H1 (cell line): ENCODE results near the gene CLIP3. TPM values are rescaled to one million over a fixed set of nuclear protein-coding genes. Genes with fewer than 3 reads are reported as not detected.

Experiments used
- BACH1 ChIP-seq: IDR thresholded peaks from 2 replicates; pipeline ENCODE4 v1.6.1; 2012; ENCODE audit warnings: low read length, improper control_type of control experiment
- CHD7 ChIP-seq: fragments of 300-600 bp; sonication (generic); IDR thresholded peaks from 2 replicates; pipeline ENCODE4 v1.7.1; 2012; ENCODE audit warnings: low read length, moderate library complexity, mild to moderate bottlenecking, inconsistent platforms; ENCODE audit not compliant: insufficient replicate concordance
- PHF8 ChIP-seq: fragments of 200-600 bp; sonication (generic); conservative IDR thresholded peaks from 2 replicates; pipeline ENCODE4 v1.7.1; 2012; ENCODE audit warnings: low read depth, mild to moderate bottlenecking, inconsistent platforms, low read length, moderate library complexity
- SP2 ChIP-seq: IDR thresholded peaks from 2 replicates; pipeline ENCODE4 v1.6.1; 2012; ENCODE audit warnings: mild to moderate bottlenecking, low read length, inconsistent platforms
- polyA plus RNA-seq, 7 experiments: library from polyadenylated mRNA; depleted of rRNA in 3 of 7; stranded (reverse) in 5 of 7; unstranded in 2 of 7; fragments of >200 nt in 5 of 7; fragments of 200-250 nt in 2 of 7; gene quantifications; 1 replicate in 5 of 7; 2 replicates in 1 of 7; 4 replicates in 1 of 7; pipeline versions ENCODE4 v1.2.1 to v1.2.3, GENCODE V29; 2011 to 2013; ENCODE audit warnings: missing spikeins in 2 of 7, mixed read lengths in 2 of 7
- total RNA-seq: library from RNA; stranded (reverse); fragmentation: NEBNext Ultra II Directional; extraction: Animal tissue kit (Norgen Biotek cat#: 25700); gene quantifications from 2 replicates; pipeline ENCODE4 v1.2.1, GENCODE V29; 2021

The CLIP3 gene
- total and polyA plus RNA-seq, 2 of the 8 experiments (the other 6 are each of a cell fraction or from before 2014, with no cell fraction given) = 5.9 to 21.7 TPM

GRCh38 chr19:36061367-36061766 is 28.7 kb upstream of the CLIP3 start (continued):
- no peak for TF ChIP-seq CHD7
- TF ChIP-seq PHF8 = no peak
- TF ChIP-seq SP2 = no peak
- no peak for TF ChIP-seq BACH1
